Esophagus muscularis mucosa (tissue), 4 donors: Measurements from ENCODE around the gene TEX44.

ENCODE experiments used
- CTCF ChIP-seq, 3 experiments: fragments of 200-600 bp in 2 of 3; fragments of 450-650 bp in 1 of 3; sonication (generic) in 2 of 3; IDR thresholded peaks; one replicate each; pipeline ENCODE4 v1.5.1; 2017 to 2019; ENCODE audit warnings: antibody characterized with exemption in 3 of 3, mild to moderate bottlenecking in 2 of 3, moderate library complexity in 1 of 3
- EP300 ChIP-seq: sonication (generic); formaldehyde crosslinking; IDR thresholded peaks from one replicate; pipeline ENCODE4 v1.6.1; 2017; ENCODE audit warnings: antibody characterized with exemption
- POLR2A ChIP-seq: fragments of 450-650 bp; IDR thresholded peaks from one replicate; pipeline ENCODE4 v1.6.1; 2017; ENCODE audit warnings: antibody characterized with exemption, moderate library complexity, mild to moderate bottlenecking, low read depth
- POLR2AphosphoS5 ChIP-seq, 2 donors: sonication (generic); formaldehyde crosslinking; IDR thresholded peaks; one replicate each; pipeline ENCODE4 v1.6.1; 2017; ENCODE audit warnings: antibody characterized with exemption in 2 of 2

GRCh38 chr2:231634951-231635875 is 42.5 kb downstream of the TEX44 start:
- no peak for TF ChIP-seq CTCF (IDR thresholded peaks at IDR 0.05)
- no peak for TF ChIP-seq POLR2A
- no peak for TF ChIP-seq EP300
- no peak for TF ChIP-seq POLR2AphosphoS5 (IDR thresholded peaks at IDR 0.05)
